ENCODE measurements around the gene CRACR2B.

CRACR2B gene

DNA sequence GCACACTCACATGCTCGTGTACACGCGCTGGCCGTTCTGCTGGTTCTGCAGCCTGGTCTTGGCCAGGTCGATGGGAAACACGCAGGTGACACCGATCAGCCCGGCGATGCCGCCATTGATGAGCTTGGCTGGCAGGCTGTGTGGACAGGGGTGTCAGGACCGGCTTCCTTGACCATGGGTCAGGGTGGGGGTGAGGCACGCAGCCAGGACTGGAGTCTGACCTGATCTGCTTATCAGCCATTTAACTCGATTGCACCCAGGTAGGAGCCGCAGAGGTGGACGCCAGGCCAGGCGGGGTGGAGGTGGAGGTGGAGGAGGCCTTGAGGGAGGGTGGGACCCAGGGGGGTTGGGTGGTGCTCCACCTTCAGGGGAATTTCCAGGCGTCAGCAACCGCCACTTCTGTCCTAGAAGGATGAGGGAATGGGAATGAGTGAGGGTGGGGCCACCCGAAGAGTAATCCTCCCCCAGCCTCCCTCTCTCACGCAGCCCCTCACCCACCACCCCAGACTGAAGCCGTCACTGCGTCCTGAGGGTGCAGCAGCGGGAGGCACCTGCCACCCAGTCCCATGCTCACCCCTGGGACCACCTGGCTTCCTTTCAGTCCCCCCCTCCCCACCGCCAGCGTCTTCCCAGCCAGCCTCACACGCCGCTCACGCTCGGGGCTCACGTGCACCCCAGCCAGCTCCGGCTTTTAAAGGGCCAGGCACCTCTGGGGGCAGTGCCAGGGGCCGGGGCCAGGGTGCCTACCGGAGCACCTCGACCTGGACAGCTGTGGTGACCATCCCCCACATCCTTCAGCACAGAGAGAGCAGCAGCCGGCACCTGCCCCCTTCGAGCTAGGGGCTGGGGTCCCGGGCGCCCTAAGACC lies 32.7 kb upstream of the CRACR2B start:
- no peak for DNase-seq

DNA sequence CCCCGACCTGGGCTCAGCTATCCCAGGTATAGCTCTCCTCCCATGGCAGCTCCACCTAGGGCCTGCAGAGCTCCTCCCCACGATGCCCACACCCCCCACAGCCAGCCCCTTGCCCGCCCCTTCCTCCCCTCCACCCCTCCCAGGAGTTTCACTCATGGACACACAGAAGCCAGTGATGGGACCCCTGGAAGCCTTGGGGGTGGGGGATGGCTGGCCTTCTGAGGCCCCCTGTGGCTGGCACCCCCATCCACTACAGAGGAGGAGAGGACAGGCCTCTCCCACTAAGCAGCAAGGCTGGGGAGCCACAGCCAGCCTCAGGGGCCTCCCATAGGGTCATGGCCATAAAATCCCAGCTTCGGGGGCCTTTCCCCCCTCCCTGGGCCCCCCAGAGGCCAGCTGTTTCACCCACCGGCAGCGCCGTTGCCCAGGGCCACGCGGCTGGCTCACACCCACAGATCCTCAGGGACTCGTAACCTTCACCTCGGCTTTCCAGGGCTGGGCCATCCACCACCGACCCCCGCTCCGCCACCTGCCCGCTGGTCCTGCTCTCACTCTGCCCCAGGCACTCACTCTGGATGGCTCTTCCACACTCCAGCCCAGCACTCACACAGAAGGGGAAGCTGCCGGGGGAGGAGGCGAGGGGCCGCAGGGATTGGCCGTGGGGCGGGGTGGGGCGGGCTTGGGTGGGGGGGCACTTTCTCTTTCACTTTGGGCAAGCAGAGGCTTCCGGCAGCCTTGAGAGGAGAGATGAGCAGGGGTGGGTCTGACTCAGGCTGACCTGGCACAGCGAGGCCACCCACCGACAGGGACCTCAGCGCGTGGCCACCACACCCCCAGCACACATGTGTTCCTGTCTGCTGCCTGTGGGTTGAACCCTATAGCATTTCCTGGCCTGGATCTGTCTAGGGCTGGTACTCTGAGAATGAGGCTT lies 31.8 kb upstream of the CRACR2B start:
- peak; percentile 49 for DNase-seq

DNA sequence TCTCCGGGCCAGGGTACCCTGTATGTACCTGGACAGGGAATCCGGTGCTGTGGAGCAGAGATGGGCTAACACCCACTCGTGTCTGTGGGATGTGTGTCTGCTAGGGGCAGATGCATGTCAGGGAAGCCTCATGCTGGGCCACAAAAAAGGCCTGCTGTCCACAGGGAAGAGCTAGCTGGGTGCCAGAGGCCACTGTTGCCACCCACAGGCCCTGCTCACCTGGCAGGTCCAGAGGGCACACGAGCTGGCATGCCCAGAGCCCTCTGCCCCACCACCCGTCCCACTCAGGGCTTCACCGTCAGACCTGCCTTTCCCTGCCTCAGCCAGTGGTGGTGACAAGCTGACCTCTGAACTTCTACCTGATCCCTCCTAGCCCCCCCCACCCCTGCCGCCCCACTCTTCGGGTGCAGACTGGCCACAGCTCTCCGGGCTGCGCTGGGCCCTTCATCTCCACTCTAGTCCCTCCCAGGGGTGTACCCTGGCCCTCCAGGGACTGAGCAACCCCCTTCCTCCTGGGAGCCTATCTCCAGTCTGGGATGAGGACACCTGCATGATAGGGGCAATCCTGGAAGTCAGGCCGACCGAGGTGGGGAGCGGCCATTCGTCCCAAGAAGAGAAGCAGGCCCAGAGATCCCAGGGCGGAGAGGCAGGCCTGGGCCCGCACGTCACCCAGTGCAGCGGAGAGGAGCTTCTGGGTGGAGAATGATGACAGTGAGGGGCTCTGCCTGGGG lies 31.0 kb upstream of the CRACR2B start:
- no peak for DNase-seq

DNA sequence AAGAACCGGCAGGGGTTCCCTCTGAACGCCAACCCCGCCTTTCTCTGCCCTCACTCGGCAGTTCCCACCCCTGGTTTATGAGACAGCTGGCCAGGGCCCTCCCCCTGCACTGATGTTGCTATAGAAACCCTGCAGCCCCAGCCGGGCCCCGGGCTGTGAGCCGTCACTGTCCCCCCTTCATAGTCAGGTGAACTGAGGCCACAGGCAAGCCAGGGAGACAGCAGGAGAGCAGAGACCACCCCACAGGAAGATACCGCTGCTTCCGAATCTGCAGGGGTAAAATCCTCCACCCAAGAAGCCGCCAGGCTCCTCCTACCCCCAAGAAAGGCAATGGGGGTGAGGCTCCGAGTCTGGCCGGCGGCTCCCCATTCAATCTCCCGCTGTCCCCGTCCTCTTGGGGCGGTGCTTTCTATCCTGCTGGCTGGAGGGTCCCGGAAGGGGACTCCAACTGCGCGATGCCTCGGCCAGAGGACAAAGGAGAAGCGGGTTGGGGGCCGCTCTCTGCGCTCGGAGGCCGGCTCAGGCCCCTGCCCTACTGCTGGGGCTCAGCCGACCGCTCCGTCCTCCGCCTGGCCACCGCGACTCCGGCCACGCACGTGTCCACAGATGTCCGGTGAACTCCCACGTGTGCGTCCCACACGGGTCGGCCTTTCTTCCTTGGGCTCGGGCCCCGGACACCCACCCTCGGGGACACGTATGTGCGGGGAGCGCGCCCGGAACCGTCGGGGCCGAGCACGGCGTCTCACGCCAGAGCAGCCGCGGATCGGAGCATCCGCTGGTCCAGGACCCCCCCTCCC lies 30.2 kb upstream of the CRACR2B start:
- DNase-seq, result peak; percentile 47

DNA sequence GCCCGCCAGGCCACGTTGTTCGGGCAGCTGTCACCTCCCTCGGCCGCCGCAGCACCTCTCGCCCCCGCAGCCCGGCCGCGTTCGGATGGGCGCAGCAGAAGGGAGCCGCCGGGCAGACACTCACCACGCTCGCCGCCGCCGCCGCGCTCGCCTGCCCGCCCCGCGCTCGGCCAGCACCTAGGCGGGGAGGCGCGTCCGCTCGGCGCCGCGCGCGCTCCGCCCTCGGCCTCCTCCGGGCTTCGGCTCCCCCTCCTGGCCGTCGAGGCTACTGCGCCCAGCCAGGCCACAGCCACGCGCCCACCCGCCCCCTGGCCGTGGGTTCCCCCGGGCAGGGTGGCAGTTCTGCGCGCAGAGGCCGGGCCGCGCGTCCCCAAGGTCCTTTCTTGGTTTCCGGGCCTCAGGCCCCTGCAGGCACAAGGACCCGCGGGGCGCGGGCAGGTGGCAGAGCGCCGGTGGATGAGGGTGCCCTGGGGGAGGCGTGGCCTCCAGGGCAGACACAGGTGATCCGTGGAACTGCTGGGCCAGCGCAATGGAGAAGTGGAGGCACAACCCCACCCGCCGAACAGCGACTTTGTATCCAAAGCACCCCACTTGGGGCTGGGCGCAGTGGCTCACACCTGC lies 29.5 kb upstream of the CRACR2B start, which contains the start of gene SLC25A22:
Gene SLC25A22, minus strand, starts transcription at position 189 of the 621 bp plus-strand sequence. CDS start 3,275 bp downstream, outside the sequence.
- DNase-seq, result peak; percentile 41

DNA sequence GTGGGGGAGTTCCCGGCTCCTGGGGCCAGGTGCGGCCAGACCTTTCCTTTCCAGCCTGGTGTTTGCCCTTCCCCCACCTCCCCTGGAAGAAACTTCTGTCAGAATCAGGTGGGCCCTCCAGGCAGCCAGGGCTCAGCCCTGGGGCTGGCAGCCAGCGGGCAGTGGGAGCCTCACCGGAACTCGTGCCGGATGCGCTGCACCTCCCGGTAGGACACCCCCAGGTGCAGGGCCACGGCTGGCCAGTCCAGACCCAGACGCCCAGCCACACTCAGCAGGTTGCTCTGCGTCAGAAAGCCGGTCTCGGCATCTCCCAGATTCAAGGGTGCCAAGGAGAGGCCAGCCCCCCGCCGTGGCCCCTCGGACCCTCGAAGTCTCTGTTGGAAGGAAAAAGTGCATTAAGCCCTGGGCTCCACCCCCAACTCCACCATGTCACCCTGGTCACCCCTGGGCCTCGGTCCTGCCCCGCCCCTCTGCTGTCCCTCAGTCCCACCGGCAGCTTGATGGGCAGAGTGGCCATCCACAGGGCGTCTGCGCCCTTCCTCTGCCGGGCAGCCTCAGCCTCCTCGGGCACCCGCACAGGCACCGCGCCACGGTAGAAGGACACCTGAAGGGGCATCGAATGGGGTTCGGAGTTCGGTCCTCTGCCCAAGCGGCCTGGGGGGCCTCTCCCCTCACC lies 27.9 kb upstream of the CRACR2B start:
- DNase-seq, result no peak

DNA sequence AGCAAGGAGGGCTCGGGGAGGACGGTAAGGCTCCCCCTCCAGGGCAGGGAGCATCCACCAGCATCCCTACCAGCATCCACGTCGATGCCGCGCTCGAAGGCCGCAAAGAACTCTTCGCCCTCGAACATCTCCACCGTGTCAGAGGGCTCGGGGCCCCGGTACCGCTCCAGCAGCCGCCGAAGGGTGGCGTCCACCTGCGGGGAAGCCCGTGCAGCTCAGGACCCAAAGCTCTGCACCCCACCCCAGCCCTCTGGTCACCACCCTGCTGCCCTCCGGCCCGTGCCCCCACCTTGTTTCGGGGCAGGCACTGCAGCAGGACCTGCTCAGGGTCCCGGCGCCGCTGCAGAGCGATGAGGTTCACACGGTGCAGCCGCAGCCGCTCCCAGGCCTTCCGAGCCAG lies 27.2 kb upstream of the CRACR2B start:
- no peak for DNase-seq

DNA sequence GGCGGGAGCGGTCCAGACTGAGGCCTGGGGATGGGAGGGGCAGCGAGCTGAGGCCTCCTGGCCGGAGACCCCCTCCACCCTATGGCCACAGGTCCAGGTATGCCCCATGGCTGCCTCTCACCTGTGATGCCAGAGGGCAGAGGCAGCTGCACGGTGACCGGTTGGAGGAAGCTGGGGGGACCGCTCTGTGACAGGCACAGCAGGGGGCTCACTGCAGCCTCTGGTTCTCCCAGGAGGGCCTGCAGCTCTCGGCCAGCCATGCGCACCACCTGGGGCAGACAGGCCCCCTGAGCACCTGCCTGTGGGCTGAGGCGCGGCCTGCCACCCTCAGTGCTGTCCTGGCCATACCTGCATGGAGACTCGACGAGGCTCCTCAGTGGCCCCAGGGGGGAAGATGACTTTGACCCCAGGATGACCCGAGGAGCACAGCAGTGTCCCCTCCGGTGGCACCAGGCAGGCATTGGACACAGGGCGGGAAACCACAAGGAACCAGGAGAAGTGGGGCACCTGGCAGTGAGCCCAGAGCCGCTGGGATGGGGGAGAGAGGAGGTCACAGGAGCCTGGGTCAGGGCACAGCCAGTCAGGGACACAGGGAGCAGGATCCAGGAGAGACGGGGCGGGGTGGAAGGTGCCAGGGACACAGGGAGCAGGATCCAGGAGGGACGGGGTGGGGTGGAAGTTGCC lies 26.5 kb upstream of the CRACR2B start:
- no peak for DNase-seq

DNA sequence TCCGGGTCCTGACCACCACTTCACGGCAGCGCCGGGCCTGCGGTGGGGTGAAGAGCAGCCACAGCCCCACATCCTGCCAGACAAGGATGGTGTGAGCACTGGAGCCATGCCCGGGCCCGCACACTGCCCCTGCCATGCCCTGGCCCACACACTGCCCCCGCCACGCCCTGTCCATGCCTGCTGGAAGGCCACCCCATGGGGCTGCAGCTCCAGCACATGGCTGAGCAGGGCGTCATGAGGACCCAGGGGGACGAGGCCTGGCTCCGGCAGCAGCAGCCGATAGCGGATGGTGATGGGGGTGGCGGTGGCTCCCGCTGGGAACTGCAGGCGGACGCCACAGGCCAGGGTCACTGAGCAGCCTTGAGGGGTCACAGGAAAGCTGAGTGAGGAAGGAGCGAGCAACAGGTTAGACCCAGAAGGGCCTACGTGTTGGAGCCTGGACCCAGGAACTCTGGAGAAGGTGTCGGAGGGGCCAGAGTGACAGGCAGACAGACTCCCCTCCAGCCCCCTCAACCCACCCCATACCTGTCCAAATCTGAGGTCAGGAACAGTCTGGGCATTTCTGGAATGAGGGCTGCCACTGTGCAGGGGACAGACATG lies 25.6 kb upstream of the CRACR2B start:
- no peak for DNase-seq

DNA sequence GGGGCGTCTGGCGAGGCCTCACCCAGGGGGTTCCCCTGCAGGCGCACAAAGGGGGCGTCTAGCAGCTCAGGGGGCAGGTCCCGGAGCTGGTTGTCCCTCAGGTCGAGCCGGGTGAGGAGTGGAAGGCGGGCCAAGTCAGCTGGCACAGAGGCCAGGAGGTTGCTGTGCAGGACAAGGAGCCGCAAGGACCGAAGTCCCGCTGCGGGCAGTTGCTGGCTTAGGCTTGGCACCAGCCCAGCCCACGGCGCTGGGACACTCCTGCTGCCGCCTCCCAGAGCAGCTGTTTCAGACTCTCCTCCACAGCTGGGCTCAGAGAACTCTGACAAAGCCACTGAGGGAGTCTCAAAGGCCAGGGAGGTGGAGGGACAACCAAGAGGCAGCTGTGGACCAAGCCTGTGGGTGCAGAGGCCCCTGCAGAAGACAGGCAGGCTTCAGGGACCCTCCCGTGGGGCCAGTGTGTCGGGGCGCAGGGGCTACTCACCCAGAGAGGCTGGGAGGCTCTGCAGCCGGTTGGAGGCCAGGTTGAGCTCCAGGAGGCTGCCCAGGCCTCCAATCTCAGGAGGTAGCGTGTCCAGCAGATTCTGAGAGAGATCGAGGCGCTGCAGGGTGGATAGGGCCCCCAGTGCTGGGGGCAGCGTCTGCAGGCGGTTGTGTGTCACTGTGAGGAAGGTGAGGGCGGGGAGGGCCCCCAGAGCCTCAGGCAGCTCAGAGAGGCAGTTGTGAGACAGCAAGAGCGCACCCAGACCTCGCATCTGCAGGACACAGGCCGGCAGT lies 24.8 kb upstream of the CRACR2B start:
- DNase-seq, result no peak

DNA sequence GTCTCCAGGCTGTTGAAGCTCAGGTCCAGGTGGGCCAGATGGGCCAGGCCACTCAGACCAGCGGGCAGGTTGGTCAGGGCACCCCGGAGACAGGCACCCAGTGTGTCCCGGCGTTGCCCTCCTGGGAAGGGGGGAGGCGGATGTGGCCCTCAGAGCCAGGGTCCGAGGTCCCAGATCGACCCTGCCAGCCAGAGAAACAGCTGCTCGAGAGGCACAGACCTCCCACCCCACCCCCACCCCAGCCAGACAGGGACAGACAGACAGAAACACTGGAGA lies 24.3 kb upstream of the CRACR2B start:
- no peak for DNase-seq

DNA sequence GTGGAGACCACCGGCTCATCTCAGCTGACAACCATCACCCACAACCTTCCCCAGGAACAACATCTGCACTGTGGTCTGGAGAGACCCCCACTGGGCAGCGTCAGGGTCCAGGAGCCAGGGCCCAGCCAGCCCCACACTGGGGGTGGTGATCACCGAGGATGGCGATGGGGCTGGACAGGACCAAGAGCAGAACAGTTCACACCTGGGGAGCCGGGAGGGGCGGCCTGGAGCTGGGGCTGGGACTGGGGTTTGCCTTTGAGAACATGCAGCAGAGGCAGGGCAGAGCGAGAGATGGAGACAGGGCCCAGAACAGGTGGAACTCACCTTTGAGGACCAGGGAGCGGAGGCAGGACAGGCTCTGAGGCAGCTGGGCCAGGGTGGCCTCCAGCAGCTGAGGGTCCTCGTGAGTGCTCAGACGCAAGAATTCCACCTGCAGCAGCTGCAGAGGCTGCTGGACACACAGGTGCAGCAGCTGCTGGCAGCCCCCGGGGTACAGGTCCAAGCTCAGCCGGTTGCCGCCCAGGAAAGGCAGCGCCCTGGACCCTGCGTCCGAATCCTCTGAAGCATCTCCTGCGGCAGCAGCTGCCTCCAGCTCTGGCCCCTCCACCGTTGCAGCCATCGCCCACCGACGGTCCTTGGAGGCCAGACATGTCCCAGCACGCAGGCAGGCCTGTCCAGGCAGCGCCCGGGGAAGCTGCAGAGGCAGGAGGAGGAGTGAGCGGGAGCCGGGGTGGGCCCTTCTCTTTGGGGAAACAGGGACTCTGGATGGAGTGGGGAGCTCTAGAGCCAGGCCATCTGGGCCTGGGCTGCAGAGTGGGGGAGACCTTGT lies 23.7 kb upstream of the CRACR2B start:
- no peak for DNase-seq

DNA sequence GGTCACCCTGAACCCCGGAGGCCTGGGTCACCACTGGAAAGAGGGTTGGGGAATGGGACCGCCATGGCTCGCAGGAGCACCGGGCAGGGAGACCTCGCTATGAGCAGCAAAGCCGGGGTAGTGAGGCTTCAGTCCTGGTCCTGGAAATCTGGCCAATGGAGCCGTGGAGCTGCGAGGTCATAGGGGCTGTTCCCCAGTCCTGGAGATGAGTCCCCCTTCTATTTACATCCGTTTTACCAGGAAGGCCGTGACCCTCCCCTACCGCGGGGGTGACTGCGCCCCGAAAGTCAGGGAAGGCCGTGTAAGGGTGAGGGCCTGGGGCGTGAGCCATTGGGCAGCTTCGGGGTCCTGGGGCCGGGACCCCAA lies 23.1 kb upstream of the CRACR2B start:
- no peak for DNase-seq

DNA sequence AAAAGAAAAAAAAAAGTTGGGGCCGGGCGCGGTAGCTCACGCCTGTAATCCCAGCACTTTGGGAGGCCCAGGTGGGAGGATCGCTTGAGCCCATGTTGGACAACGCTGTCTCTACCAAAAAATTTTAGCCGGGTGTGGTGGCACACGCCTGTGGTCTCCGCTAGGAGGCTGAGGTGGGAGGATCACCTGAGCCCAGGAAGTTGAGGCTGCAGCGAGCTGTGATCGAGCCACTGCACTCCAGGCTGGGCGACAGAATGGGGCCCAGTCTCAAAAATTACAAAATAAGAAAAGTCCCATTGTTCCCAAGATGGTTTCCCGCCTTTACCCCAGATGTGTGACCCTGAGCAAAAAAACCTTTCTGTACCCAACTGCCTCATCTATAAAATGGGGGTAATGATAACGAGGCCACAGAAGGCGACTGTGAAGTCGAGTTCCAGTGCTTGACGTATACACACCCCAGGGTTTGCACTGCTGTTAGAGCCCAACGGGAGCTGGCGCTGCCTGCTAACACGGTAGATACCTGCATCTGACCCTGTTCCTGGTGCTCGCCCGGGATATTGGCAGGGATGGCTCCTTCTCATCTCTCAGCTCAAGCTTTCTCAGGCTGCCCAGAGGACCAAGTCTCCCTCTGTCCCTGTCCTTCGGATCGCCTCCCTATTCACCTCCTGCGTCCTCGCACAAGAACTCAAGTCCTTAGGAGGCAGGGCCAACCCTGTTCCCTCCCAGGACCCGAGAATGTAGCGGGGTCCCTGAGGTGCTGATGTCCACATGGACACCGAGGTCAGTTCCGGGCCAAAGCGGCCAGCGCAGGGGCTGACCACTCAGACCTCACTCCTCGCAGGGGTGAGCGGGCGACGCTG lies 19.1 kb upstream of the CRACR2B start:
- DNase-seq, result no peak

DNA sequence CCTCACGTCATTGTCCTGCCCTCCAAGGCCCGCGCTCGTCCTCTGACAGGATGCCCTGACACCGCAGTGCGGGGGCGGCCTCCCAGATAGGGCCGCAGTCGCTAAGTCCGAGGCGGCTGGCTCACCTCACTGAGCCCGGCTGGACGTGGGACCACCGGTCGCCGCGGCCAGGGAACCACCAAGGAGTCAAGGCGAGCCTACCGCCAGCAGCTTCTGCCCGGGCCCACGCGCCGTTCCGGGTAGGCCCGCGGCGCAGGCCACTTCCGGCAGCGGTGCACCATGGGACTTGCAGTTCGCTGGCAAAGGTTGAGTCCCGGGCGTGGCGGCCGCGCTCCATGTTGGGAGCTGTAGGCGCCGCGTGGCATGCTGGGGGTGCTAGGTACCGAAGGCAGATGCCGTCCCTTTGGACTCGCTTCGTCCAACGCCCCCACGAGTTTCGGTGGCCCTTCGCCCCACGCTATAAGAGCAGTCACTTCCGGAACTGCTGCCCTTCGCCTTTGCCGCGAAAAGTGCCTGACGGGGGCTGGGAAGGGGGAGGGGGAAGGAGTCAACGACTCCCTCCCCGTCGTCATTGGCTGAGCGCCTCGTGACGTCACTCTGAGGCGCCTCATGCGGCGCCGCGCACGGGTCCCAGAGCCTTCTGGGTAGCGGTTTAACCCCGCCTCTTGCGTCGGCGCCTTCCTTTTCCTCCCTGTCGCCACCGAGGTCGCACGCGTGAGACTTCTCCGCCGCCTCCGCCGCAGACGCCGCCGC lies 18.3 kb upstream of the CRACR2B start, which contains the start of gene RPLP2:
Gene RPLP2, plus strand, starts transcription at position 681 of the 753 bp plus-strand sequence. CDS start 268 bp downstream, outside the sequence.
- peak; percentile 89 for DNase-seq

DNA sequence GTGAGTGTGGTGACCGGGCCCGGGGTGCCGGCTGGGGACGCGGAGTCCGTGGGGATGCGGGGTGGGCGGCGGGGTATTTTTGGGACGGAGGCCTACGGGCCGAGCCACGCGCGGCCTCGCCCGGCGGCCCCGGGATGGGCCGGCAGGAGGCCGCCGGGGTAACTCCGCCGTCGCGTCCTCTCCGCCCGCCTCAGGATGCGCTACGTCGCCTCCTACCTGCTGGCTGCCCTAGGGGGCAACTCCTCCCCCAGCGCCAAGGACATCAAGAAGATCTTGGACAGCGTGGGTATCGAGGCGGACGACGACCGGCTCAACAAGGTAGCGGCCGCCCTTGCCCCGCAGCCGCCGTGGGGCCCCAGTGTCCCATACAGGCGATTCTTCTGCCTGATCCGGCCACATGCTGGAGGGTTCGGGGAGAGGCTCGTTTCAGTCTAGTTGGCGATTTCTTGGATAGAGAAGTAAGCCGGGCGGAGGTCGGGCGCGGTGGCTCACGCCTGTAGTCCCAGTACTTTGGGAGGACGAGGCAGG lies 17.6 kb upstream of the CRACR2B start:
- no peak for DNase-seq
